Esophagus muscularis mucosa (tissue), 3 donors: ENCODE results near the gene HPS4.

Experiments used
- POLR2A ChIP-seq: fragments of 450-650 bp; IDR thresholded peaks from one replicate; pipeline ENCODE4 v1.6.1; 2017; ENCODE audit warnings: antibody characterized with exemption, moderate library complexity, mild to moderate bottlenecking, low read depth
- POLR2AphosphoS5 ChIP-seq, 2 donors: sonication (generic); formaldehyde crosslinking; IDR thresholded peaks; one replicate each; pipeline ENCODE4 v1.6.1; 2017; ENCODE audit warnings: antibody characterized with exemption in 2 of 2
- TF ChIP-seq, protein P1 (sequence below), 3 experiments: fragments of 200-600 bp in 2 of 3; fragments of 450-650 bp in 1 of 3; sonication (generic) in 2 of 3; IDR thresholded peaks; one replicate each; pipeline ENCODE4 v1.5.1; 2017 to 2019; ENCODE audit warnings: antibody characterized with exemption in 3 of 3, mild to moderate bottlenecking in 2 of 3, moderate library complexity in 1 of 3

DNA sequence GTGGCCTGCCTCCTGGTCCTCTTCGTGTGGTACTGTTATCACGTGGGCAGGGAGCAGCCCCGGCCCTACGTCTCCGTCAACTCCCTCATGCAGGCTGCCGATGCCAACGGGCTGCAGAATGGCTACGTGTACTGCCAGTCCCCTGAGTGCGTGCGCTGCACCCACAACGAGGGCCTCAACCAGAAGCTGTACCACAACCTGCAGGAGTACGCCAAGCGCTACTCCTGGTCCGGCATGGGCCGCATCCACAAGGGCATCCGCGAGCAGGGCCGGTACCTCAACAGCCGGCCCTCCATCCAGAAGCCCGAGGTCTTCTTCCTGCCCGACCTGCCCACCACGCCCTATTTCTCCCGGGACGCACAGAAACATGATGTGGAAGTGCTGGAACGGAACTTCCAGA is 49.8 kb downstream of the HPS4 start:
- TF ChIP-seq, protein P1, sequence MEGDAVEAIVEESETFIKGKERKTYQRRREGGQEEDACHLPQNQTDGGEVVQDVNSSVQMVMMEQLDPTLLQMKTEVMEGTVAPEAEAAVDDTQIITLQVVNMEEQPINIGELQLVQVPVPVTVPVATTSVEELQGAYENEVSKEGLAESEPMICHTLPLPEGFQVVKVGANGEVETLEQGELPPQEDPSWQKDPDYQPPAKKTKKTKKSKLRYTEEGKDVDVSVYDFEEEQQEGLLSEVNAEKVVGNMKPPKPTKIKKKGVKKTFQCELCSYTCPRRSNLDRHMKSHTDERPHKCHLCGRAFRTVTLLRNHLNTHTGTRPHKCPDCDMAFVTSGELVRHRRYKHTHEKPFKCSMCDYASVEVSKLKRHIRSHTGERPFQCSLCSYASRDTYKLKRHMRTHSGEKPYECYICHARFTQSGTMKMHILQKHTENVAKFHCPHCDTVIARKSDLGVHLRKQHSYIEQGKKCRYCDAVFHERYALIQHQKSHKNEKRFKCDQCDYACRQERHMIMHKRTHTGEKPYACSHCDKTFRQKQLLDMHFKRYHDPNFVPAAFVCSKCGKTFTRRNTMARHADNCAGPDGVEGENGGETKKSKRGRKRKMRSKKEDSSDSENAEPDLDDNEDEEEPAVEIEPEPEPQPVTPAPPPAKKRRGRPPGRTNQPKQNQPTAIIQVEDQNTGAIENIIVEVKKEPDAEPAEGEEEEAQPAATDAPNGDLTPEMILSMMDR (IDR thresholded peaks at IDR 0.05): no peak
- TF ChIP-seq POLR2AphosphoS5 (IDR thresholded peaks at IDR 0.05): no peak
- no peak for TF ChIP-seq POLR2A
